DMS53 treated with DMSO at 0.1 percent for 48 hours (cell line): ENCODE results near the gene CCL26.

ENCODE experiments used
- DNase-seq: peaks from one replicate; lab custom pipeline; 2025; ENCODE audit not compliant: unreplicated experiment; lab: John Stamatoyannopoulos, UW

Gene CCL26

GRCh38 chr7:75772081-75773077, at the start of gene CCL26:
Gene CCL26 (minus strand): TSS chr7:75772211. CDS start chr7:75772176, 35 bp downstream.
- DNase-seq = no peak

GRCh38 chr7:75820688-75821087, 48.7 kb upstream of the CCL26 start:
- no peak for DNase-seq

- no peak for DNase-seq
Observed at GRCh38 chr7:75819711-75820110, 47.7 kb upstream of the CCL26 start.

GRCh38 chr7:75818472-75818871, 46.5 kb upstream of the CCL26 start:
- DNase-seq = no peak

- no peak for DNase-seq
Observed at GRCh38 chr7:75817116-75817515, 45.1 kb upstream of the CCL26 start.

- no peak for DNase-seq
Observed at GRCh38 chr7:75815418-75816064, 43.5 kb upstream of the CCL26 start.

- no peak for DNase-seq
Observed at GRCh38 chr7:75814407-75814947, 42.5 kb upstream of the CCL26 start.

GRCh38 chr7:75813781-75814236, 41.8 kb upstream of the CCL26 start, which contains the start of gene CCL24:
Gene CCL24 (minus strand): TSS chr7:75813806. CDS start chr7:75813715, 91 bp downstream.
- no peak for DNase-seq

- no peak for DNase-seq
Observed at GRCh38 chr7:75813084-75813483, 41.1 kb upstream of the CCL26 start.

- DNase-seq = no peak
Observed at GRCh38 chr7:75811894-75812678, 40.1 kb upstream of the CCL26 start.

- no peak for DNase-seq
Observed at GRCh38 chr7:75809396-75809795, 37.4 kb upstream of the CCL26 start.

GRCh38 chr7:75808106-75808505, 36.1 kb upstream of the CCL26 start:
- DNase-seq = no peak

GRCh38 chr7:75807452-75807851, 35.4 kb upstream of the CCL26 start:
- DNase-seq = no peak

GRCh38 chr7:75806560-75807307, 34.7 kb upstream of the CCL26 start:
- no peak for DNase-seq

- DNase-seq = no peak
Observed at GRCh38 chr7:75804705-75805104, 32.7 kb upstream of the CCL26 start.

- no peak for DNase-seq
Observed at GRCh38 chr7:75804004-75804403, 32.0 kb upstream of the CCL26 start.

GRCh38 chr7:75802552-75802821, 30.5 kb upstream of the CCL26 start:
- no peak for DNase-seq

- no peak for DNase-seq
Observed at GRCh38 chr7:75798770-75799169, 26.8 kb upstream of the CCL26 start.

- DNase-seq = no peak
Observed at GRCh38 chr7:75796420-75796819, 24.4 kb upstream of the CCL26 start.

- no peak for DNase-seq
Observed at GRCh38 chr7:75795831-75796285, 23.8 kb upstream of the CCL26 start.
